HepG2 (cell line): ENCODE results near the gene WDR47. TPM values are rescaled to one million over a fixed set of nuclear protein-coding genes. Genes with fewer than 3 reads are reported as not detected.

Experiments
- AGO1 ChIP-seq: fragments of 200-400 bp; formaldehyde crosslinking; IDR thresholded peaks from 2 replicates; pipeline ENCODE4 v1.6.1; 2017; ENCODE audit warnings: mild to moderate bottlenecking, low read depth, low read length, moderate library complexity; ENCODE audit not compliant: poor library complexity, severe bottlenecking
- BCL3 ChIP-seq: sonication (generic); formaldehyde crosslinking; IDR thresholded peaks from 2 replicates; pipeline ENCODE4 v1.5.1; 2020; ENCODE audit warnings: mild to moderate bottlenecking, missing genetic modification reagents, moderate library complexity
- CHD4 ChIP-seq: fragments of 200-600 bp; sonication (generic); IDR thresholded peaks from 2 replicates; pipeline ENCODE4 v1.7.0; 2017; ENCODE audit warnings: mild to moderate bottlenecking, low read length, borderline replicate concordance
- DPF2 ChIP-seq: sonication (generic); formaldehyde crosslinking; IDR thresholded peaks from 2 replicates; pipeline ENCODE4 v1.4.0; 2020; ENCODE audit warnings: mild to moderate bottlenecking, low read depth, missing genetic modification reagents, borderline replicate concordance
- DR1 ChIP-seq: sonication (generic); formaldehyde crosslinking; IDR thresholded peaks from 2 replicates; pipeline ENCODE4 v1.8.0; 2021; ENCODE audit warnings: mild to moderate bottlenecking, missing genetic modification reagents, inconsistent platforms
- FOXC1 ChIP-seq: sonication (generic); formaldehyde crosslinking; IDR thresholded peaks from 2 replicates; pipeline ENCODE4 v1.8.0; 2022; ENCODE audit warnings: mild to moderate bottlenecking, missing genetic modification reagents, borderline replicate concordance
- JARID2 ChIP-seq: sonication (generic); formaldehyde crosslinking; IDR thresholded peaks from 2 replicates; pipeline ENCODE4 v1.8.1; 2023; ENCODE audit warnings: missing genetic modification reagents, inconsistent platforms; ENCODE audit not compliant: insufficient replicate concordance
- TOPORS ChIP-seq: sonication (generic); formaldehyde crosslinking; IDR thresholded peaks from 2 replicates; pipeline ENCODE4 v1.8.0; 2023; ENCODE audit warnings: mild to moderate bottlenecking, missing genetic modification reagents
- ZNF251 ChIP-seq: sonication (generic); formaldehyde crosslinking; IDR thresholded peaks from 2 replicates; pipeline ENCODE4 v1.9.0; 2021; ENCODE audit warnings: mild to moderate bottlenecking, missing genetic modification reagents
- ZNF264 ChIP-seq: sonication (generic); formaldehyde crosslinking; IDR thresholded peaks from 2 replicates; pipeline ENCODE4 v1.4.0; 2020; ENCODE audit warnings: missing genetic modification reagents
- ZNF292 ChIP-seq: sonication (generic); formaldehyde crosslinking; IDR thresholded peaks from 2 replicates; pipeline ENCODE4 v1.8.1; 2022; ENCODE audit warnings: mild to moderate bottlenecking, low read depth, missing genetic modification reagents, borderline replicate concordance
- ZNF329 ChIP-seq: sonication (generic); formaldehyde crosslinking; IDR thresholded peaks from 2 replicates; pipeline ENCODE4 v1.9.0; 2021; ENCODE audit warnings: low read depth, mild to moderate bottlenecking, missing genetic modification reagents
- ZNF407 ChIP-seq: sonication (generic); formaldehyde crosslinking; IDR thresholded peaks from one replicate; pipeline ENCODE4 v1.5.1; 2020; ENCODE audit warnings: mild to moderate bottlenecking, missing genetic modification reagents; ENCODE audit errors: not compliant biosample characterization
- ZNF607 ChIP-seq: sonication (generic); formaldehyde crosslinking; IDR thresholded peaks from 2 replicates; pipeline ENCODE4 v1.5.1; 2020; ENCODE audit warnings: missing genetic modification reagents, mild to moderate bottlenecking, borderline replicate concordance
- polyA plus RNA-seq, 8 experiments: library from polyadenylated mRNA; depleted of rRNA in 3 of 8; stranded (reverse) in 7 of 8; unstranded in 1 of 8; fragments of >200 nt; fragmentation: Illumina TruSeq in 4 of 8; extraction: Trizol in 4 of 8; gene quantifications; 2 replicates each; pipeline versions ENCODE4 v1.2.1 to v1.2.3, GENCODE V29; 2011 to 2016; ENCODE audit warnings: low read depth in 4 of 8, missing spikeins in 1 of 8, mixed read lengths in 1 of 8; ENCODE audit not compliant: insufficient read depth in 1 of 8
- total RNA-seq, 5 experiments: library from RNA; depleted of rRNA; stranded (reverse); fragments of >200 nt; fragmentation: Illumina TruSeq; extraction: Trizol; gene quantifications; 2 replicates each; pipeline ENCODE4 v1.2.3, GENCODE V29; 2016; ENCODE audit warnings: low read depth in 1 of 5

Gene WDR47
- total and polyA plus RNA-seq, 2 of the 13 experiments (the other 11 are each of a cell fraction or from before 2014, with no cell fraction given): 4.3 to 5.9 TPM

- peak; percentile 42 for TF ChIP-seq ZNF407 (CRISPR knock-in tag)
- no peak for TF ChIP-seq DPF2
- peak; percentile 71; the same call in 1 of the 2 replicates for TF ChIP-seq BCL3 (CRISPR knock-in tag)
- no peak for TF ChIP-seq JARID2 (CRISPR knock-in tag)
- peak; percentile 87; the same call in 1 of the 2 replicates for TF ChIP-seq FOXC1 (CRISPR knock-in tag)
- TF ChIP-seq TOPORS (CRISPR knock-in tag): peak; percentile 90
- TF ChIP-seq AGO1: no peak
- TF ChIP-seq ZNF264: no peak
- TF ChIP-seq ZNF607: no peak; the same call in 1 of the 2 replicates
- TF ChIP-seq DR1 (CRISPR knock-in tag): peak; percentile 30; the same call in 1 of the 2 replicates
- TF ChIP-seq CHD4: no peak
- no peak; the same call in 1 of the 2 replicates for TF ChIP-seq ZNF329 (CRISPR knock-in tag)
- TF ChIP-seq ZNF251 (CRISPR knock-in tag): no peak
- peak; percentile 72 for TF ChIP-seq ZNF292
Measured at GRCh38 chr1:108963052-108963686, 78.7 kb downstream of the WDR47 start, which contains the start of gene CLCC1 (continued).
